Mucosa of stomach (tissue), 1 donor: ENCODE results near the gene AKAP13.

ENCODE experiments used
- H3K27me3 ChIP-seq: one replicate; pipeline ENCODE4 v1.7.0; 2013; ENCODE audit warnings: mild to moderate bottlenecking, low read length; ENCODE audit not compliant: control insufficient read depth, insufficient read depth
- H3K36me3 ChIP-seq: one replicate; pipeline ENCODE4 v1.7.0; 2013; ENCODE audit warnings: low read length; ENCODE audit not compliant: control insufficient read depth, insufficient read depth
- H3K4me1 ChIP-seq: one replicate; pipeline ENCODE4 v1.7.0; 2013; ENCODE audit warnings: mild to moderate bottlenecking, low read length; ENCODE audit not compliant: control insufficient read depth, insufficient read depth
- H3K4me3 ChIP-seq: one replicate; pipeline ENCODE4 v1.7.0; 2013; ENCODE audit warnings: low read length
- H3K9ac ChIP-seq: one replicate; pipeline ENCODE4 v1.7.0; 2013; ENCODE audit warnings: mild to moderate bottlenecking, low read length, moderate library complexity
- H3K9me3 ChIP-seq: one replicate; pipeline ENCODE4 v1.7.0; 2013; ENCODE audit warnings: mild to moderate bottlenecking, low read length, moderate library complexity; ENCODE audit not compliant: control insufficient read depth
- donor health status: Pancreatic carcinoma.

Gene AKAP13

DNA sequence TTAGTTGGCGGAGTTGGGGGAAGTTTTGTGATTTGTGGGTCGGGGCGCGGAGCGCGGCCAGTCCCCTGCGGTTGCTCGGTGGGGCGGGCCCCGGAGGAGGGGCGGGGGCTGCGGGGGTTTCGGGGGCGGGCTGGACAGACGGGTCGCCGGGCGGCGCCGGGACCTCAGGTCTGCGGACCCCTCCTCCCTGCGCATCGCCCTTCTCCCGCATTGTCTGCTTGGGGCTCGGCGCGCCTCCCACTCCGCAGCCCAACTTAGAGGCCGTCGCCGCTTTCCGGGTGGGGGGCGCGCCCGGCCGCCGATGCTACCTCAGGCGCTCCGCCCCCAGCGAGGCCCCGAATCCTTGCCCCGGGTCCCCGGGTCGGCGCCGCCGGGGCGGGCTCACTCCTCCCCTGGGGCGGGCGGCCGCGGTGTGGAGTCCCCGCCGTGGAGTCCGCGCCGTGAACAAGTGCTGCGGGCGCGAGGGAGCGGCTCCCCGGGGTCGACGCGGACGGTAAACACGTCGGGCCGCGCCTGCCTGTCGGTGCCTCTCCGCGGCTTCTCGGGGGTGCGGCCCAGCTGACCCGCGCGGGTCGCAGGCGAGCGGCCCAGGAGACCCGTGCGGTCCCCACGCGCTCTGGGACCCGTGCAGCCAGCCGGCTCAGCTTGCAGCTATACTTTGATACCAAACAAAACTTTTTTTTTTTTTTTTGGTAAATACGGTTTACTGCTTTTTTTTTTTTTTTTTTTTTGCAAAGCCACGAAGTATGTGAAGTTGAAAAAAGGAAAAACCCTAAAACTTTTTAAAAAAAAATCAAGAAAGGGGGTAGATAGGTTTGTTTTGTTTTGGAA lies 624 bp downstream of the AKAP13 start:
- Histone ChIP-seq H3K27me3 (no peaks in the 10 kb centered on the region), H3K4me3 (no peak overlapping the region), H3K36me3 (no peaks in the 10 kb centered on the region), H3K9me3 (no peaks in the 10 kb centered on the region), H3K9ac (peak overlapping the region; percentile 40), H3K4me1 (no peaks in the 10 kb centered on the region)

DNA sequence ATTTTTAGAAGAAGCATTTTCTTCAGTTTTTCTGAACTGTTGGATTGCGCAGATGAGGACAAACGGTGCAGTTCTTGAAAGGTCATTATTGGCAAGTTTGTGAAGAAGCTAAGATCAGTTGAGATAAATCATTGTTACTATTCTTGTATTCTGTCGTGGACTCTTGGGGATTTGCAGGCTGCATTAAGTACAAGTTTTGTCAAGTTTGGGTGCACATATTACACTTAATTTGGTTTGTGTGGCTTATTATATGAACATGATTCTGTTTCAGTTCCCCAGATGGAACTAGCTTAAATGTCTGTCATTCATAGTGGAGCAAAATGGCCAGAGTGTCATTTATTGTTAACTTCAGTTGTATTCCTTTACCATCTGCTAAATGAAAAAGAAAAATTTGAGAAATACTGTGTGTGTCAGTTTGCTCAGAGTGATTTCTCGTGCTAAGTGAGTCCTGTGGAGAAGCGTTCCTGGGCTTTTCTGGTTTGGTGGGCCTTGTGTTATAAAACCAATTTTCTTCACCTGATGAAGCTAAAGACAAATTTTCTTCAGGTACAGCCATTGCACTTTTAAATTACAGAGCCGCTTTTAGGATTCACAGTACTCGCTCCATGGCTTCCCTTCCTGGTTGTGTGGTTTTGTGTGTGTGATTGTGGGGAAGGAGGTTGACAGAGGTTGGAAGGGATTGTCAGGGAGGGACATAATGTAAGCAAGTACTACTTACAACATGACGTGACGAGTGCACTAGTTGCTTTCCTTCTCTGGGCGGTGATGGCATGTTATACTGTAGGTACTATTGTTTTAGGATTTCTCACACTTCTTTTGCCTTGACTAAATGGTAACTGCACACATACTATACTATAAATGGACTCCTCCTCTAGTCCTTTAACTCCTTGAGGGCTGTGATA lies 1.7 kb downstream of the AKAP13 start:
- Histone ChIP-seq H3K4me3 (no peak overlapping the region), H3K36me3 (no peaks in the 10 kb centered on the region), H3K9me3 (no peaks in the 10 kb centered on the region), H3K9ac (peak overlapping the region; percentile 40), H3K4me1 (no peaks in the 10 kb centered on the region), H3K27me3 (no peaks in the 10 kb centered on the region)

DNA sequence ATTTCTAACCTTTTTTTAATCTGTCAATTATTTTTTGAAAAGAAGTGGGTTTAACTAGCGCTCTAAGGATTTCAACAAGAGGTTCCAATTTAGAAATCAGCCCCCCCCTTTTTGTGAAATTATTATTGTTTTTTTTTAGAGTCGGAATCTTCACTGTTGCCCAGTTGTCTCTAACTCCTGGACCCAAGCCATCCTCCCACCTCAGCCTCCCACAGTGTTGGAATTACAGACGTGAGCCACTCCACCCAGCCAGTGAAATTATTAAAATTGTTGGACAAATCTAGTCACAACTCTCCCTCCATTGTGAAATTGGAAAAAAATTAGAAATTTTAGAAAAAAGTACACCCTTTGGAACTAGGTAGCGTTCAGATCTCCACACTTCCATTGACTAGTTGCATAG lies 2.5 kb downstream of the AKAP13 start:
- Histone ChIP-seq H3K9ac (no peak overlapping the region), H3K27me3 (no peaks in the 10 kb centered on the region), H3K4me1 (no peaks in the 10 kb centered on the region), H3K4me3 (no peak overlapping the region), H3K36me3 (no peaks in the 10 kb centered on the region), H3K9me3 (no peaks in the 10 kb centered on the region)

DNA sequence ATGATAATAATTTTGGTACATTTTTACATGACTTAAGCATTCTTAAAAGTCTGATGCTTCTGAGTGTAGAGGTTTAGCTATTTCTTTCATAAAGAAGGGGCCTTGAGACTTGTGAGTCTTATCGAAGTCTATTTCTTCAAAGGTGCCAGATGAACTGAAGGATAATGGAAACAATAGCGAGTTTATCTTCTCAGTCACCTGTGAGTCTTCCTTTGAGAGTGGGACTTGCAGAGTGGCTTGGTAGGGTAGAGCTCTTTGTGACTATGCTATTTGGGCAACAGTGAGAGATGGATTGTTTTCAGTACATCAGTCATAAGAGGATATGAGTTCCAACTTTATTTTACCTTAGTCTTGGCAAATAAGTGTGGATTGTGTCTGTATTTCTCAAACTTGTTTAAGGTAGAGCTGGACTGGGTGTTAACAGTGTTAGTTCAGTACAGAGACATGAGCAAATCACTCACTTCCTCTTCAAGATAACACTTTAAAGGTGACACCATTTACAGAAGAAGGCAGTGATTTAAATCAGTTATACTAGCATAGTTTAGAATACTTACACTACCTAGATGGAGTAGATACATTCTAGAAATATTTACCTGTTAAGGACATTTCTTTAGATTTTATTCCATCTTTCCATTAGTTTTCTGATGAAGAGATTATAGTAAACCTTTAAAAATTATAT lies 3.2 kb downstream of the AKAP13 start:
- no peak overlapping the region for H3K4me3 ChIP-seq
- no peak overlapping the region for H3K9ac ChIP-seq
- H3K9me3 ChIP-seq, result no peaks in the 10 kb centered on the region
- no peaks in the 10 kb centered on the region for H3K36me3 ChIP-seq
- H3K4me1 ChIP-seq, result no peaks in the 10 kb centered on the region
- H3K27me3 ChIP-seq, result no peaks in the 10 kb centered on the region

DNA sequence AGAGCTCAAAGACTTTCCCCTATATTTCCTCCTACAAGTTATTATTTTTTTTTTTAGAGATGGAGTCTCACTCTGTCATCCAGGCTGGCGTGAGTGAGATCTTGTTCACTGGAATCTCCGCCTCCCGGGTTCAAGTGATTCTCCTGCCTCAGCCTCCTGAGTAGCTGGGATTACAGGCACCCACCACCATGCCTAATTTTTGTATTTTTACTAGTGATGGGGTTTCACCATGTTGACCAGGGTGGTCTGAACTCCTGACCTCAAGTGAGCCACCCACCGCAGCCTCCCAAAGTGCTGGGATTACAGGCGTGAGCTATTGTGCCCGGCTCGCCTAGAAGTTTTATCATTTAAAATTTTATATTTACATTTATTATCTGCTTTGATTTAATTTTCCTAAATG lies 5.9 kb downstream of the AKAP13 start:
- H3K4me1 ChIP-seq, result no peaks in the 10 kb centered on the region

DNA sequence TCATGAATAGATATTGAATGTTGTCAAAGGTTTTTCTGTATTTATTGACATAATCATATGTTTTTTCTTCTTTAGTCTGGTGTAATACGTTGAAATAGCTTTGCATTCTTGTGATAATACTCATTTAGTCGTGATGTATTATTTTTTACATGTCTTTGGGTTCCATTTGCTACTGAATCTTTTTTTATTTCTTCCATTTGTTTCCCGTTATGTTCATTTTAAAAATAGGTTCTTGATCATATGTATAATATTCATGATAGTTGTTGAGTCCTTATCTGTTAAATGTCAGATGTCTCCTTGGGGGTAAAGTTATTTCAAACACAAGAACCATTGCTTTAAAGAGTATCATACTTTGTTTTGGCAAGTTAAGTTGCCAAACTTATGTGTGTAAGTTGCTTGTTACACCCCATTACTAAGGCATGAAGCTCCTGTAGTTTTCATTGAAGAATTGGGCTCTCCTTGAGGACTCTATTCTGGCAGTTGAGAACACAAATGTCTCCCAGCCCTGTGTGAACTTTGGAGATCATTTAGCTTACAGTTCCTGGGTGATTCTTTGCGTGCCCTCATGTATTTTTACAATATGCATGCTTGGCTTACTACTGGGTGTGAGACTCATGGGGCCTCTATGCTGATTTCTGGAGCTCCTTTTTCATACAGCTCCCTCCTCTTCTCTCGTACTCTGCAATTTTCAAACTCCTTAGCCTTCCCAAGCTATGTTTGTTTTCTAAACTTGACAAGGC lies 8.3 kb downstream of the AKAP13 start:
- Histone ChIP-seq H3K27me3 (no peaks in the 10 kb centered on the region), H3K9ac (no peak overlapping the region), H3K4me3 (no peak overlapping the region), H3K4me1 (no peaks in the 10 kb centered on the region), H3K9me3 (no peaks in the 10 kb centered on the region), H3K36me3 (no peaks in the 10 kb centered on the region)

More for the DNA sequence above, 5.9 kb downstream of the AKAP13 start:
- Histone ChIP-seq H3K27me3 (no peaks in the 10 kb centered on the region), H3K9ac (no peak overlapping the region), H3K9me3 (no peaks in the 10 kb centered on the region), H3K36me3 (no peaks in the 10 kb centered on the region), H3K4me3 (no peak overlapping the region)

DNA sequence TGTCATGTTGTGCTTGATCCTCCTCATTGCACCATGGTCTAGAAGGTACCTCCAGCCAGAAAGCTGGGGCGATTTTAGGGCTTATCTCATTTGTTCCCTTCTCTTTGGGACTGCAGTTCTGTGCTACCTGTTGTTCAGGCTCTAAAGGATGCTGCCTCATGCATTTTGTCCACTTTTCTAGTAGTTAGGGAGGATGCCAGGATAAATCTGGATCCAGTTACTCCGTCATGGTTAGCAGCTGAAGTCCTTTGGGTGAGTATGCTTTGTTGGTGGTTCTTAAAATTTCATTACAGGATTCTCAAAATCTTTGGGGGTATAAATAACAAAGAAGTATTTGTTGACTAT lies 8.9 kb downstream of the AKAP13 start:
- H3K36me3 ChIP-seq, result no peaks in the 10 kb centered on the region
- no peaks in the 10 kb centered on the region for H3K27me3 ChIP-seq
- no peak overlapping the region for H3K4me3 ChIP-seq

DNA sequence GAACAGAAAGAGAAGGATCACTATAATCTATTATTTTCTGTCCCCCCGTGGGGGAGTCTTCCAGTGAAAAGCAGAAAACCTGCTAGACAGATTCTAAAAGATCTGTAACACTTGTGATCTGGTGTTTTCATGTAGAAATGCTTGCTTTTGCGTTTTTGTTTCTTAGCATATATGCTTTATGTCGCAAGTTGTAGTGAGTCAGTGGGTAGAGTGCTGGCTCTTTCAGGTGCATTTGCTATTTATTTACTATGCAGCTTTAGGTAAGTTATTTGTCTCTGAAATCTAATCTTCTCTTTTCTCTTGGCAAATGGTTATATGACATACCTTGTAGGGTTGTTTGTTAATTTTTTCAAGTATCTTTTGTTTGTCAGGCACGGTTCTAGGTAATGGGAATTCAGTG lies 9.4 kb downstream of the AKAP13 start:
- Histone ChIP-seq H3K4me1 (peaks cover 4% of the 10 kb centered on the region), H3K9ac (no peak overlapping the region), H3K4me3 (no peak overlapping the region)

More for the DNA sequence above, 8.9 kb downstream of the AKAP13 start:
- Histone ChIP-seq H3K4me1 (peaks cover 4% of the 10 kb centered on the region), H3K9ac (no peak overlapping the region), H3K9me3 (no peaks in the 10 kb centered on the region)

DNA sequence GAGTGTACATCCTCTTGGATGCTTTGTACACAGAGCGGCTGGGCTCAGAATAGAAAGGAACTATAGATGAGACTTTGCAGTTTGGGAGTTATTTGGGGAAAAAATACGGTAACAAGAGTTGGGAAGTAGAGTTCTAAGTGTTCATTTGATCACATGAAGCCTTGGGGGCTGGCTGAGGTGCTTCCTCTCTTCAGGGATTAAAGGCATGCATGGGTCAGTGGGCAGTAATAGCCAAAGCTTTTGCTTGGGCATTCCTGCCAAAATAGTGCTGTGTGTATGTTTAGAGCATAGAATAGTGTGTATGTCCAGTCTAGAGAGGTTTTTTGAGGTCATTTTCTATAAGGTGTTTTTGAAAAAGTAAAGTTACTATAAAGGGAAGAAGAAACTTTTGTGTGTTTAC lies 12.8 kb downstream of the AKAP13 start:
- Histone ChIP-seq H3K4me3 (no peak overlapping the region), H3K9me3 (no peaks in the 10 kb centered on the region), H3K36me3 (no peaks in the 10 kb centered on the region), H3K9ac (no peak overlapping the region), H3K27me3 (no peaks in the 10 kb centered on the region), H3K4me1 (peaks cover 4% of the 10 kb centered on the region)

More for the DNA sequence above, 9.4 kb downstream of the AKAP13 start:
- Histone ChIP-seq H3K36me3 (no peaks in the 10 kb centered on the region), H3K9me3 (no peaks in the 10 kb centered on the region), H3K27me3 (no peaks in the 10 kb centered on the region)

DNA sequence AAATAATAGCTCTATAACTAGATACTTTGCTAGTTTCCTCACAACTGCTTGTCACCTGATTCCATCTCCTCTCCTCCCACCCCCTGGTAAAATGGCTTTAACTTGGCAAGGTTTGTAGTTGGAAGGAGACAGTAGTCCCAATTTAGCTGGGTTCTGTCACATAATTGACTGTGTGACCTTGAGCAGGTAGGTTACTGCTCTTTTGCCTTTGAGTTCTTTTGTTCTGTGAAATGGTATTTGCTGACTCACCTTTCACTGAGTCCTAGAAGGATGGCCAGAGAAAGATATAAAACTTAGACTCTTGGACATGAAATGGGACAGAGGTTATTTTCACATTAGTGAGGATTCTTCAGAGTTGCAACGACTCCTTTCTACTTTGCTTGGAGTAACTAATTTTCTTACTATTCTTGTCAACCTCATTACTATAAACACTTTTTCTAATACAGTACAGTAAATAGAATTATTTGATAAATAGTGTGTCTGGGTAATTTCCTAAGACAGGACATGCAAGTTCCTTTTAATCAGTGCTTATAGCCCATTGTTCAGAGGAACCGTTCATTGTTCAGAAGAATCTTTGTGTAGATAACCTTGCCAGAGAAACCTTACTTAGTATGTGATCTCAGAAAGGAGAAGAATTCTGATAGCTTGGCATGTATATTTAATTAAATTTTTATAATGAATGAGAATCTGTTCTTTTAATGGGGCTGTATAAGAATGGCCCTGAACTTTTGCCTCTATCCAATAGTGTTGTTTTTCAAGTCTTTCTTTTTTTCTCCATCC lies 14.3 kb downstream of the AKAP13 start:
- Histone ChIP-seq H3K9ac (no peak overlapping the region), H3K4me3 (no peak overlapping the region), H3K27me3 (no peaks in the 10 kb centered on the region), H3K9me3 (no peaks in the 10 kb centered on the region), H3K36me3 (no peaks in the 10 kb centered on the region), H3K4me1 (peaks cover 4% of the 10 kb centered on the region)

DNA sequence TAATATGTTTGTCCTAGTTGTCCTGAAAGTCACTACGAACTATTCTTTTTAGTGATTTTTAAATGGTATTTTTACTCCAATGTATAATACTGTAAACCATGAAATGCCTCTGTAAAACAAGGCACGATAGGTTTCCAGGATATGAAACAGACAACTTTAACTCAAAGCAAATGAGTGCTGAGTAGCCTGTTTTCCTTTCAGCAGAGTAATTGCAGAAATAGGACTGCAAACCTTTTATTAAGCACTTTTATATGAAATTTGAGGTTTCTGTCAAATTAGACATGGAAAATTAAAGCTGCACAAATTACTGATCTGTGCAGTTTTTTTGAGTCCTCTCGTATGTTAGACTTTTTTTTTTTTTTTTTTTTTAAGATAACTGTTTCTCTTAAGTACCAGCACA lies 16.2 kb downstream of the AKAP13 start:
- Histone ChIP-seq H3K36me3 (no peaks in the 10 kb centered on the region), H3K4me3 (no peak overlapping the region), H3K9me3 (no peaks in the 10 kb centered on the region), H3K4me1 (peaks cover 9% of the 10 kb centered on the region), H3K9ac (no peak overlapping the region), H3K27me3 (no peaks in the 10 kb centered on the region)
